GM23338 (cell line): ENCODE results near the gene NAA15. TPM values are rescaled to one million over a fixed set of nuclear protein-coding genes. Genes with fewer than 3 reads are reported as not detected.

Experiments used
- ATAC-seq: fragments of 200-7000 bp; cut with Tn5 transposase; 3 replicates; pipeline ENCODE4 v1.9.1; 2020
- DNase-seq: peaks from one replicate; pipeline ENCODE4 v3.0.0-alpha.2; 2015; ENCODE audit warnings: low spot score
- H2AFZ ChIP-seq: fragments of 200-600 bp; sonication (generic); 2 replicates; pipeline ENCODE4 v1.8.0; 2016; ENCODE audit warnings: antibody characterized with exemption, mild to moderate bottlenecking, moderate library complexity
- H3F3A ChIP-seq: fragments of 200-600 bp; sonication (generic); replicated peaks from 2 replicates; pipeline ENCODE4 v1.8.0; 2017; ENCODE audit warnings: antibody characterized with exemption, mixed run types, low read depth
- H3K27ac ChIP-seq: fragments of 200-600 bp; sonication (generic); 2 replicates; pipeline ENCODE4 v1.6.1; 2016; ENCODE audit warnings: low read depth
- H3K27me3 ChIP-seq: fragments of 200-600 bp; sonication (generic); 2 replicates; pipeline ENCODE4 v1.8.0; 2016; ENCODE audit warnings: mild to moderate bottlenecking, mixed run types, moderate library complexity; ENCODE audit not compliant: insufficient read depth
- H3K36me3 ChIP-seq: fragments of 200-600 bp; sonication (generic); 2 replicates; pipeline ENCODE4 v1.8.0; 2016; ENCODE audit warnings: mild to moderate bottlenecking; ENCODE audit not compliant: insufficient read depth
- H3K4me1 ChIP-seq: fragments of 200-600 bp; sonication (generic); 2 replicates; pipeline ENCODE4 v1.8.0; 2016; ENCODE audit warnings: mild to moderate bottlenecking, moderate library complexity; ENCODE audit not compliant: insufficient read depth
- H3K4me2 ChIP-seq: fragments of 200-600 bp; sonication (generic); 2 replicates; pipeline ENCODE4 v1.7.1; 2017; ENCODE audit warnings: mixed run types
- H3K4me3 ChIP-seq: fragments of 200-600 bp; sonication (generic); 2 replicates; pipeline ENCODE4 v1.6.1; 2016; ENCODE audit warnings: mixed run types
- H3K79me2 ChIP-seq: fragments of 200-600 bp; sonication (generic); replicated peaks from 2 replicates; pipeline ENCODE4 v1.8.0; 2017; ENCODE audit warnings: mild to moderate bottlenecking; ENCODE audit not compliant: insufficient read depth
- H3K9me2 ChIP-seq: fragments of 200-600 bp; sonication (generic); 2 replicates; pipeline ENCODE4 v1.8.0; 2017; ENCODE audit not compliant: insufficient read depth
- H4K20me1 ChIP-seq: fragments of 200-600 bp; sonication (generic); replicated peaks from 2 replicates; pipeline ENCODE4 v1.8.0; 2017; ENCODE audit warnings: mild to moderate bottlenecking; ENCODE audit not compliant: insufficient read depth
- H3K27ac Mint-ChIP-seq: 2 replicates; pipeline ENCODE4 v1.8.0; 2020; ENCODE audit warnings: inconsistent platforms, mild to moderate bottlenecking, moderate library complexity, mixed read lengths
- H3K27me3 Mint-ChIP-seq: 3 replicates; pipeline ENCODE4 v1.8.0; 2022; ENCODE audit warnings: low read depth, mild to moderate bottlenecking, moderate library complexity, mixed read lengths, inconsistent platforms; ENCODE audit not compliant: insufficient read depth, poor library complexity
- H3K36me3 Mint-ChIP-seq: 3 replicates; pipeline ENCODE4 v1.8.0; 2021; ENCODE audit warnings: low read depth, mild to moderate bottlenecking, inconsistent platforms, moderate library complexity, mixed read lengths
- H3K4me1 Mint-ChIP-seq: 3 replicates; pipeline ENCODE4 v1.8.0; 2020; ENCODE audit warnings: mild to moderate bottlenecking, inconsistent platforms, mixed read lengths
- H3K4me3 Mint-ChIP-seq: 3 replicates; pipeline ENCODE4 v1.8.0; 2021; ENCODE audit warnings: moderate library complexity, mild to moderate bottlenecking, inconsistent platforms, mixed read lengths
- H3K9me3 Mint-ChIP-seq: 3 replicates; pipeline ENCODE4 v1.8.0; 2020; ENCODE audit warnings: moderate library complexity, mild to moderate bottlenecking, inconsistent platforms, mixed read lengths
- CREB1 ChIP-seq: fragments of 250-450 bp; sonication (Bioruptor Pico); IDR thresholded peaks from 2 replicates; pipeline ENCODE4 v1.5.0; 2020; ENCODE audit warnings: low read depth, mild to moderate bottlenecking, moderate library complexity
- CTCF ChIP-seq, 2 experiments: fragments of 200-600 bp in 1 of 2; sonication (generic) in 1 of 2; conservative IDR thresholded peaks; 2 replicates each; pipeline versions ENCODE4 v1.5.1 to v1.6.1; 2016 to 2017; ENCODE audit warnings: antibody characterized with exemption in 2 of 2, low read depth in 2 of 2, mild to moderate bottlenecking in 2 of 2, moderate library complexity in 1 of 2
- ETS1 ChIP-seq: IDR thresholded peaks from 2 replicates; pipeline ENCODE4 v1.6.1; 2016; ENCODE audit warnings: antibody characterized with exemption
- EZH2 ChIP-seq: fragments of 200-600 bp; sonication (generic); IDR thresholded peaks from one replicate; pipeline ENCODE4 v1.8.0; 2017; ENCODE audit warnings: antibody characterized with exemption, mild to moderate bottlenecking, low read depth; ENCODE audit not compliant: unreplicated experiment
- EZH2phosphoT487 ChIP-seq: fragments of 200-600 bp; sonication (generic); IDR thresholded peaks from one replicate; pipeline ENCODE4 v1.8.1; 2018; ENCODE audit warnings: antibody characterized with exemption; ENCODE audit not compliant: unreplicated experiment
- JUNB ChIP-seq: IDR thresholded peaks from one replicate; pipeline ENCODE4 v1.6.1; 2016; ENCODE audit warnings: antibody characterized with exemption; ENCODE audit not compliant: unreplicated experiment
- NANOG ChIP-seq: IDR thresholded peaks from 2 replicates; pipeline ENCODE4 v1.6.1; 2016; ENCODE audit warnings: antibody characterized with exemption, borderline replicate concordance
- POLR2AphosphoS5 ChIP-seq: IDR thresholded peaks from 2 replicates; pipeline ENCODE4 v1.6.1; 2016; ENCODE audit warnings: antibody characterized with exemption, low read depth
- REST ChIP-seq: IDR thresholded peaks from one replicate; pipeline ENCODE4 v1.6.1; 2018; ENCODE audit warnings: antibody characterized with exemption; ENCODE audit not compliant: unreplicated experiment
- STAT1 ChIP-seq: IDR thresholded peaks from one replicate; pipeline ENCODE4 v1.6.1; 2016; ENCODE audit warnings: antibody characterized with exemption; ENCODE audit not compliant: unreplicated experiment
- ZNF114 ChIP-seq: fragments of 250-450 bp; sonication (Bioruptor Pico); IDR thresholded peaks from 2 replicates; pipeline ENCODE4 v1.5.0; 2020; ENCODE audit warnings: mild to moderate bottlenecking, moderate library complexity
- ZNF331 ChIP-seq: fragments of 250-450 bp; sonication (Bioruptor Pico); IDR thresholded peaks from 2 replicates; pipeline ENCODE4 v1.5.0; 2020; ENCODE audit warnings: low read depth, mild to moderate bottlenecking, moderate library complexity
- ZNF462 ChIP-seq: fragments of 250-450 bp; sonication (Bioruptor Pico); IDR thresholded peaks from 2 replicates; pipeline ENCODE4 v1.5.0; 2020; ENCODE audit warnings: mild to moderate bottlenecking, moderate library complexity
- polyA plus RNA-seq: library from polyadenylated mRNA; unstranded; fragments of >200 nt; fragmentation: Nextera tagmentation; extraction: Ambion mirVana; gene quantifications from 2 replicates; pipeline ENCODE4 v1.2.1, GENCODE V29; 2016
- total RNA-seq: library from RNA; depleted of rRNA; stranded (reverse); fragments of >200 nt; shearing (Covaris generic); gene quantifications from 2 replicates; pipeline ENCODE4 v1.2.3, GENCODE V29; 2014

The NAA15 gene
- total and polyA plus RNA-seq, 2 experiments from 2014 or later = 80.1 to 101 TPM

- no peaks in the 10 kb centered on the region for H3K4me1 ChIP-seq
- H4K20me1 ChIP-seq = no peaks in the 10 kb centered on the region
- Mint-ChIP-seq H3K9me3 (no peaks in the 10 kb centered on the region), H3K4me3 (no peak overlapping the region), H3K4me1 (no peaks in the 10 kb centered on the region), H3K27ac (no peak overlapping the region), H3K27me3 (peaks cover 2% of the 10 kb centered on the region), H3K36me3 (peaks cover 35% of the 10 kb centered on the region; the same call in 2 of the 3 replicates)
- no peaks in the 10 kb centered on the region for H3K79me2 ChIP-seq
- no peak overlapping the region for H3K4me2 ChIP-seq
- H3K27me3 ChIP-seq = no peaks in the 10 kb centered on the region
- H3K27ac ChIP-seq = no peak overlapping the region
- no peak overlapping the region for H2AFZ ChIP-seq
- no peaks in the 10 kb centered on the region for H3K9me2 ChIP-seq
- DNase-seq (no peak), ATAC-seq (no peak)
- TF ChIP-seq EZH2 (no peak), ETS1 (no peak), ZNF331 (CRISPR knock-in tag) (no peak), CREB1 (CRISPR knock-in tag) (no peak), ZNF462 (CRISPR knock-in tag) (no peak), REST (no peak), CTCF (conservative IDR thresholded peaks at IDR 0.05; ENCODE audit: low read depth in 2 of 2) (no peak), EZH2phosphoT487 (no peak), JUNB (no peak), NANOG (no peak), STAT1 (no peak), POLR2AphosphoS5 (no peak), ZNF114 (CRISPR knock-in tag) (no peak)
- no peak overlapping the region for H3K4me3 ChIP-seq
- peaks cover 17% of the 10 kb centered on the region; the same call in 1 of the 2 replicates for H3K36me3 ChIP-seq
- no peaks in the 10 kb centered on the region for H3F3A ChIP-seq
Measured at GRCh38 chr4:139392797-139393196, 91.5 kb downstream of the NAA15 start.
